HL-60/S4 treated with phorbol 12-myristate 13-acetate at 8.2 ng/mL for 4 days and 3 days (cell line): Measurements from ENCODE around the gene SGTB.

Experiments used
- in situ Hi-C: fragments of 300-500 bp; cut with MboI; formaldehyde crosslinking; loops from 2 replicates; pipeline ENCODE4 v1.15.0; 2022; ENCODE audit warnings: low sequenced_read_pairs

The SGTB gene

GRCh38 chr5:65721720-65722574, at the start of gene SGTB, which contains the start of gene NLN:
TSS of gene SGTB (minus strand) at chr5:65722109. CDS start at chr5:65720807, 1,302 bp downstream.
TSS of gene NLN (plus strand) at chr5:65722205. CDS start at chr5:65722374, 169 bp downstream.
- in situ Hi-C loops: no loop called here

- in situ Hi-C loops: no loop called here
These were observed 49.4 kb upstream of the SGTB start for GRCh38 chr5:65771266-65771665.

- in situ Hi-C loops: no loop called here
These were observed 47.6 kb upstream of the SGTB start for GRCh38 chr5:65769539-65769938.

- in situ Hi-C loops: no loop called here
These were observed 46.9 kb upstream of the SGTB start for GRCh38 chr5:65768723-65769346.

GRCh38 chr5:65767565-65767964, 45.7 kb upstream of the SGTB start:
- in situ Hi-C loops: no loop called here

GRCh38 chr5:65766781-65767180, 44.9 kb upstream of the SGTB start:
- in situ Hi-C loops: no loop called here

- in situ Hi-C loops: no loop called here
These were observed 44.3 kb upstream of the SGTB start for GRCh38 chr5:65766175-65766574.

GRCh38 chr5:65765582-65765981, 43.7 kb upstream of the SGTB start:
- in situ Hi-C loops: no loop called here

- in situ Hi-C loops: no loop called here
These were observed 40.3 kb upstream of the SGTB start for GRCh38 chr5:65762234-65762633.

GRCh38 chr5:65760504-65761275, 38.8 kb upstream of the SGTB start:
- in situ Hi-C loops: no loop called here

GRCh38 chr5:65758546-65759144, 36.7 kb upstream of the SGTB start:
- in situ Hi-C loops: no loop called here

GRCh38 chr5:65753189-65753588, 31.3 kb upstream of the SGTB start:
- in situ Hi-C loops: no loop called here

- in situ Hi-C loops: no loop called here
These were observed 29.0 kb upstream of the SGTB start for GRCh38 chr5:65750938-65751337.

- in situ Hi-C loops: no loop called here
These were observed 28.0 kb upstream of the SGTB start for GRCh38 chr5:65749956-65750355.

GRCh38 chr5:65749221-65749844, 27.4 kb upstream of the SGTB start:
- in situ Hi-C loops: no loop called here

- in situ Hi-C loops: no loop called here
These were observed 20.8 kb upstream of the SGTB start for GRCh38 chr5:65742565-65743231.

- in situ Hi-C loops: no loop called here
These were observed 17.3 kb upstream of the SGTB start for GRCh38 chr5:65739162-65739561.

- in situ Hi-C loops: no loop called here
These were observed 16.4 kb upstream of the SGTB start for GRCh38 chr5:65738305-65738704.

- in situ Hi-C loops: no loop called here
These were observed 15.9 kb upstream of the SGTB start for GRCh38 chr5:65737842-65738241.

GRCh38 chr5:65736011-65736410, 14.1 kb upstream of the SGTB start:
- in situ Hi-C loops: no loop called here
